NCI-H82 treated with DMSO at 0.1 percent for 48 hours (cell line): ENCODE measurements around the gene NGEF.

ENCODE experiments used
- DNase-seq: peaks from one replicate; lab custom pipeline; 2025; ENCODE audit not compliant: unreplicated experiment; lab: John Stamatoyannopoulos, UW

The NGEF gene

GRCh38 chr2:233002829-233003657 is 10.0 kb downstream of the NGEF start:
- DNase-seq, result no peak

DNA sequence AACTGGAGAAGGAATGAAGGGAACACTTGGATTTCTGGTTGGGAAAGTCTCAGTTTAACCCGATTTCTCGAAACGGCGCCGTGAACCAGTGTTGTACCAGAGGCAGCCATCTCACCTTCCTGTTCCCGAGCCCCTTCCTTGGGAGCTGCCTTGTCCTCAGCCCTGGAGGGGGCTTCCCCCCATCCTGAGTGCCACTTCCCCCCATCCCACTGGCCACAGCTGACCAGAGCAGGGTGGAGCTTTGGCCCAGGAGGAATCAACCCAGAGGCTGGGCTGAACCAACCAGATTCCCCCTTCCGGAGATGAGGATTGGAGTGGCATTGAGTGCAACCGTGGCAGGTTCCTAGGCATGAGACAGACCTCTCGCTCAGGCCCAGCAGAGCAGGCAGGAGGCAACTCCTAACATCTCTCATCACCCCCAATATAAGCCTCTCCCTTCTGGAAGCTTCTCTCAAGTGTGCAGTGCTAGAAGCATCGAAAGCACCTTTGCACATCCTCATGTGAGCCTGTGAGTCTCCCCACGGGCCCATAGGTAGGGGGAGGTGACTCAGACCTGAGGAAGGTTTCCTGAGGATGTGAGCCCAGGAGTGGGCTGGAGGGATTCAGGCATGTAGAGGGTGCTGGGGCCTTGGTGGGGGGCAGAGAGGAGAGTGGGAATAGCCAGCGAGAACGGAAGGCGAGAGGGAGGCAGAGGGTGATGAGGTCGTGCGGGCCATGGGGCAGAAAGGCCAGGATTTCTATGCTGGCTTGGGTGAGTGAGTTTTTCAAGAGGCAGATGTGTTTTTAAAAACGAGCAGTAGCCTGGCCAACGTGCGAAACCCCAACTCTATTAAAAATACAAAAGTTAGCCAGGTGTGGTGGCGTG is 11.9 kb downstream of the NGEF start:
- no peak for DNase-seq

DNA sequence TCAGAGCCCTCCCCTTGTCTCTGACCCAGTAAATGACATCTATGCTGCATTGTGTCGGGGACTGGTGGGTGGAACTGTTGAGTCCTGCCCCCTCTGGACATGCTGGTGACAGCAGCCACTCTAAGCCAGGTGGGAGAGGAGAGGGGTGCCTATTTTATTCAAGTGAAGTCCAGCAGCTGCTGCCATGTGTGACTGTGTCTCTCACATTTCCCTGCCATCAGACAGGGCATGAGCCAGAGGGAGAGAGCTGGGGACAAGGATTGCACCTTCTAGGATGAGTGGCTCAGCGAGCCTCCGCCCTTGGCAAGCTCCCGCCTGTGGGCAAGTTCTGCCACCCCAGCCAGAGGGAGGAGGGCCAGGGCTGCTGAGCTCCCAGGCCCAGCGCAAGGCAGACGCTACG is 13.7 kb downstream of the NGEF start:
- no peak for DNase-seq

- DNase-seq, result no peak
These were observed 14.4 kb downstream of the NGEF start for GRCh38 chr2:232998666-232998985.

GRCh38 chr2:232997749-232998665 is 15.0 kb downstream of the NGEF start:
- no peak for DNase-seq

DNA sequence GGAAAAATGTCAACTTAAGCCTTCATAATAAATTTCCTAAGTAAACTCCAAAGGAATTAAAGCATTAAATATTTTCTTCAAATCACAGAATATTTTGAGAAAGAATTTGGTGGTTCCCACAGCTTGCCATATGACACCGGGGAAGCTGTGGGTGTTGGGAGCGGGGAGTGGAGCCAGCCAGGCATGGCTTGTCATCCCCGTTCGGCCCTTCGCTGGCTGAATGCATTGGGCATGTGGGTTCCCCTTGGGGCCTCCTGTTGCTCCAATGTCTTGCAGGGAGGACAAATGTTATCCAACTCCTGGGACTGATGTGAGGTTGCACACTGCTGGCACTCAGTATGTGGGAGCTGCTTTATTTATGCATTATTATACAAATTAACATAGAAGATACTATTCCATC is 18.6 kb downstream of the NGEF start:
- DNase-seq, result no peak

DNA sequence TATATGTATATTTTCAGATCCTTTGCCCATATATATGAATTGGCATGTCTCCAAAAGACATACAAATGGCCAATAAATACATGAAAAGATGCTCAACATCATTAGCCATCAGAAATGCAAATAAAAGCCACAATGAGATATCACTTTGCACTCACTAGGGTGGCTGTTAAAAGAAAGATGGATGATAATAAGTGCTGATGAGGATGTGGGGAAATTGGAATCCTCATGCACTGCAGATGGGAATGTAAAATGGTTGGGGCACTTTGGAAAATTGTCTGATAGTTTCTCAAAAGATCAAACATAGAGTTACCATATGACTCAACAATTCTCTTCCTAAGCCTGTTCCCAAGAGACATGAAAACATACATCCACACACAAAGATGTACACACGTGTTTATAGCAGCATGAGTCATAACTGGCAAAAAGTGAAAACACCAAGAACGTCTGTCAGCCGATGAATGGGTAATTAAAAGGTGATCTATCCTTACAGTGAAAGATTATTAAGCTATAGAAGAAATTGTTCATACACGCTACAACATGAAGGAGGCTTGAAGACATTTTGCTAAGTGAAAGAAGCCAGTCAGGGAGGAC is 19.7 kb downstream of the NGEF start:
- no peak for DNase-seq

- no peak for DNase-seq
These were observed 26.9 kb downstream of the NGEF start for GRCh38 chr2:232986155-232986554.

DNA sequence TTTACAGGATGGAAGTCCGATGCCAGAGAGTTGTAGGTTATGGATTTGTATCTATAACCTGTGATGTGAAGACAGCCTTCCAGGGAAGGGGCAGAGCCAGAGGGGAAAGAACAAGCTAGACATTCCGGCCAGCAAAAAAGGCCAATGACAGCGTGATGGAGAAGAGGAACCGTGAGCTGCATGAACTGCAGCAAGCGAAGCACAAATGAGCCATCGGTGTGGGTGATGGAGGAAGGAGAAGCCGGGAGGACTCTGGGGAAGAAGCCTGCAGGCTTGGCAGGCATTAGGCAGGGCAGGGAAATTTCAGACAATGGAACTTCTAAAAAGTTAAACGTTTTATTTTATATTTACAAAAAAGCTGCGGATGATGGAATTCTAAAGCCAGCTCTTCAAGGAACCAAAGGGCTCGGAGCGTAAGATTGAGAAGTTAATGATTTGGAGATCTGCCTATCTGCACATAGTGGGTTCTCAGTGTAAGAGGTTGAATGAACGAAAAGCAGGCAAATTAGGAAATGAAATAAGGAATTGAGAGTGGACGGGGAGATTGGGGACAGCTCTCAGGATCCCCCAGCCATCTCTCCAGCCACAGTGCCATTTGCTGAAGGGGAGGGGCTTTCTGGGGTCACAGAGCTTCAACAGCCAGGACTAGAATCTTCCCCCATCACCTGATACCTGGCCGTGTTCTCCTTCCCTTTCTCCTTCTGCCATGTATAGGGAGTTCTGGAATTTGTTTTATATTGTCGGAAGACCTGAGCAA is 28.4 kb downstream of the NGEF start:
- DNase-seq, result no peak

DNA sequence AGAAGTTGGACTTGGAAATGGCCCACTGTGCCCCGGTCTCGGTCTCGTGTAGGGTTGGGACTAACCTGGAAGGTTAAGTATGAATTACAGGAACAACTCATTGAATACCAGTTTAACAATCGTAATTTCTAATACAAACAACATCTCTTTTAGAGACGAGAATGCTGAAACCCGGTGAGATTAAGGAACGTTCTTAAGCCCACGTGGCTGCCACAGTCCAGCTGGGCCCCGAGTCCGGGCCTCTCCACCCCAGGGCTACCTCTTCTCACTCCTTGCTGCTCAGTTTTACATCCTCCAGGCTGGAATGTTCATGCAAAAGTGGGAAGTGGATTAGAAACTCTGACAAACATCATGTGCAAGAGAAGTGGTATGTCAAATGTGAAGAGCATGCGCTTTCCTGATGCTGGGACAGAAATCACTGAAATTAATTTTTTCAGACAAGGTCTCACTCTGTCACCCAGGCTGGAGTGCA is 29.4 kb downstream of the NGEF start:
- DNase-seq, result no peak

DNA sequence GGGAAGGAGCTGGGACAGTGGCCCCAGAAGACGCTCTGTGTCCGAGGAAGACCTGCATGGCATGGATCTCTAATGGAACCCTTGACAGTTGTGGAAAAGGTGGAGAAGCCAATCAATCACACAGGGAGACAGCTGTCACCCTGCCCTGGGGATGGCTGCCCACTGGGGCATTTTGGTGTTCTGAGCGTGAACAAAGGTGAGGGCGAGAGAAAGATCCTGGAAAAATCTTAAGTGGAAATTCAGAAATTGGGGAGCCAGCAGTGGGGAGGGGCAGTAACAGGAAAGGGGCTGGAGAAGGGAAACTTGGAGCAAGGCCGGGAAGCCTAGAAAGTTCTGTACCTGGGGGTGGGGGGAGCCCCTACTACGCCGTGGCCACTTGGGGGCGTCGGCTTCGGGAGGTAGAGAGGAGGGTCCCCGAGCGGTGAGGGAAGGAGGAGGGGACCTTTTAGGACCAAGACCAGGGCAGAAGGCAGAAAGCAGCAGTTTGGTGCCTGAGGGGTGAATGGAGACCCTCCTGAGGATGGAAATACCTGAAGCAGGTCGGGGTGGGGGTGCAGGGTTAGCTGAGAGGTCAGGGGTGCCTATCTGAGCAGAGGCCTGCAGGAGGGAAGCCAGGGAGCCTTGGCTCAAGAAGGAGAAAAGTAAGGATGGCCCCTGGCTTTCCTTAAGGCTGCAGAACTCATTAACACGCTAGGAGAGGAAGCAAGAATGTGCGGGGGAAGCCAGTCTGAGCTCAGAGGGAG is 30.0 kb downstream of the NGEF start:
- DNase-seq, result no peak

DNA sequence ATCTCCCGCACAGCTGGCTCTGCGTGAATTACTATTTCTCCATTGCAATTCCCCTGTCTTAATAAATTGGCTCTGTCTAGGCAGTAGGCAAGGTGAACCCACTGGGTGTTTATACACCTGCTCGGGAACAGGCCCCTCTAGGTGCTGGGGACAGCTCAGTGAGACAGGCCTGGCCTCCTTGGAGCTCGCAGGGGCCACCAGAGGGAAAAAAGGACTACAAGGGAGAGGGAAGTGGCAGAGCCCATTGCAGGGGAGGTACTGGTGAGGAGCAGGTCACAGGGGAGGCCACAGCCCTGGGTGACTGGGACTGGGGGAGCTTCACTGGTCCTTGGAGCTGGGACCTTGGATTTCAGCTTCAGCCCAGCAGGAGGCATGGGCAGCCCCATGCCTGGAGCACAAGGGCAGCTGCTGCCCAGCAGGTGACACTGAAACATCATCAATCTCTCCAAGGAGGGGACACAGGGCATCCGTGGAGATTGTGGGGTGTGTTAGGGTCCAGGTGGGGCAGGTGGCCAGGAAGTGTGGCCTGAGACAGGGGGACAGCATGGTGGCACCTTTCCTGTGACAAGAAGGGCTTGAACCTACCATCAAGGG is 31.2 kb downstream of the NGEF start:
- no peak for DNase-seq

- no peak for DNase-seq
These were observed 31.7 kb downstream of the NGEF start for GRCh38 chr2:232981356-232981755.

DNA sequence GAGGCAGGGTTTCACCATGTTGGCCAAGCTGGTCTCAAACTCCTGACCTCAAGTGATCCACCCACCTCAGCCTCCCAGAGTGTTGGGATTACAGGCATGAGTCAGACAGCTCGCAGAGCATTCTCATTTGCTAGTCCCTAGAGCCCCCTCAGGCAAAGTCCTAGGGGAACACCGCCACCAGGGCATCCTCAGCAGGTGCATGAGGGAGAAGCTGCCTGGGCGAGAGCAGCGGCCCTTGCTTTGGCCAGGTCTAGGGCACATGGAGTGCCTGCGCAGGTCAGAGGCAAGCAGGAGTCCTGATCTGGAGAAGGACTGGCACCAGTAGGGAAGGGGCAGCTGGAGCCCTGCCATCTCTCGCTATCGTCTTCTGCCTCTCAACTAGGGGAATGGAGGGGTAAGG is 32.4 kb downstream of the NGEF start:
- no peak for DNase-seq

- DNase-seq, result no peak
These were observed 33.1 kb downstream of the NGEF start for GRCh38 chr2:232979871-232980461.

DNA sequence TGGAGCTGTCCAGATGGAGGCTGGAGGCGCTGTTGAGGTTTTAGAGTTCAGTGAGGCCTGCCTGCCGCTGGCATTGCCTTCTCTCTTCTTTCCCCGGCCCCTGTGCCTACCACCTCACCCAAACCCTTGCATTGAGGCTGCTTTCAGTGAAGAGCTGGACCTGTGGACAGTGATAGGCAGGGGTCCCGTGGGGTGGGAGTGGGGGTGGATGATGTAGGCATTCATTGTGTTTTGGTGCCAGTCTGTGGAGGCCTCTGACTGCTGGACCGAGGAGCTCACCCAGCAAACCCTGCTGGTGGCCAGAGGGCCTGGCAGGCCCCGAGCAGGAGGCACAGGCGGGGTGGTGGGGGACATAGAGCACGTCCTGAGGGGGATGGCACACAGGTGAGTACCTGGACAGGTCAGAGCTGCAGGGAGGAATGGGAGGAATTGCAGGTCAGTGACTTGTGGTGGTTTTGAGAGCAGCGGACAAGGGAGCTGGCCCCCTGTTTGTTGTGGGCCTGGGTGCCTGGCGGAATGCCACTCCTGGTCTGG is 35.6 kb downstream of the NGEF start:
- no peak for DNase-seq

GRCh38 chr2:232976666-232977437 is 36.2 kb downstream of the NGEF start:
- DNase-seq, result no peak

- DNase-seq, result no peak
These were observed 36.9 kb downstream of the NGEF start for GRCh38 chr2:232976176-232976575.
